ENCODE data around the gene DNAJA4. TPM values are rescaled to one million over a fixed set of nuclear protein-coding genes. Genes with fewer than 3 reads are reported as not detected.

DNAJA4 gene
- total and polyA plus RNA-seq, 2 of the 8 experiments (the other 6 are each of a cell fraction or from before 2014, with no cell fraction given), result 3.6 to 6.2 TPM

DNA sequence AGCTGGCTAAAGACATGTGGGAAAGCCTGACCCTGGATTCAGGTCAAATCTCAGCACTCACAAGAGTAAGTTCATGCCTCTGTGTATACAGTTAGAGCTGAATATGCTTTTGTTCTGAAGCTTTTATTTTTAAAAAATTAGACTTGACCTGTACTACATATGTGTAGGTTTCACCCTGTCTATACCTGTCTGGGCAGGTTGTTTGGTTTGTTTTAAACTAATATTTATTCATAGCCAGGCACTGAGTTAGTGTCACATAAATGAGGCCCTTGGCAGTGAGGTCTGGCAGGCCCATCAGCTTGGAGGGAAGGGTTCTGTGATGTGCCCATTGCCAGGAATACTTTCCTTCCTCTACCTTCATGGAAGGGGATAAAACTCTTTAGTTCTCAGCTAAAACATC, 1.9 kb downstream of the DNAJA4 start:
- POLR2A ChIA-PET (ENCODE audit: partially characterized antibody), result interaction anchor here (0.7 to 2.7 kb wide), 6 partner anchors 9 to 172 kb away, joined by 3 to 7 read pairs (median 4); partner anchors contain the start of gene IREB2
- no peak overlapping the region for H3K27ac ChIP-seq (ENCODE audit: low read depth, low read length)

More for the DNA sequence above, 1.9 kb downstream of the DNAJA4 start:
- Histone ChIP-seq H3K9ac (replicated peaks in 1 of 4; ENCODE audit: extremely low read depth in 1 of 4, low read depth in 3 of 4, low read length in 3 of 4) (no peak overlapping the region), H3K23ac (ENCODE audit: insufficient read length) (no peak overlapping the region), H4K8ac (ENCODE audit: extremely low read depth, insufficient read depth, low read length) (no peak overlapping the region), H2BK5ac (ENCODE audit: low read depth, low read length) (no peak overlapping the region), H4K20me1 (replicated peaks in 1 of 2; ENCODE audit: control insufficient read depth in 1 of 2, insufficient read depth in 2 of 2, low read length in 2 of 2) (no peaks in the 10 kb centered on the region), H3K23me2 (ENCODE audit: low read depth, low read length) (no peaks in the 10 kb centered on the region; the same call in 1 of the 2 replicates), H2BK20ac (ENCODE audit: low read length) (no peak overlapping the region), H3K4me3 (ENCODE audit: extremely low read depth in 1 of 4, insufficient read depth in 2 of 4, low read depth in 3 of 4, low read length in 4 of 4) (no peak overlapping the region), H3K79me1 (ENCODE audit: low read depth, low read length) (no peaks in the 10 kb centered on the region), H2BK120ac (replicated peaks; ENCODE audit: low read depth, low read length) (no peak overlapping the region), H2BK12ac (ENCODE audit: low read depth, low read length) (no peak overlapping the region), H2BK15ac (ENCODE audit: low read length) (no peak overlapping the region), H3K79me2 (ENCODE audit: control insufficient read depth in 1 of 2, insufficient read depth in 2 of 2, low read length in 2 of 2) (no peaks in the 10 kb centered on the region), H3K36me3 (ENCODE audit: control insufficient read depth in 2 of 4, insufficient read depth in 4 of 4, low read length in 3 of 4) (no peaks in the 10 kb centered on the region), H3K18ac (ENCODE audit: extremely low read depth, low read length) (no peak overlapping the region), H3K4ac (replicated peaks; ENCODE audit: insufficient read length, low read depth, low read length) (no peak overlapping the region), H3K27me3 (replicated peaks in 1 of 4; ENCODE audit: control insufficient read depth in 3 of 4, extremely low read depth in 1 of 4, insufficient read depth in 3 of 4, low read length in 3 of 4) (peaks cover 0 to 19% (median 10%) of the 10 kb centered on the region in 4 experiments; a peak in 4 of 7 replicates), H3K9me3 (ENCODE audit: insufficient read depth in 2 of 2, low read depth in 1 of 2, low read length in 1 of 2) (no peaks in the 10 kb centered on the region), H3K56ac (replicated peaks; ENCODE audit: insufficient read length, low read depth, low read length) (no peak overlapping the region), H3K4me1 (replicated peaks in 1 of 4; ENCODE audit: control insufficient read depth in 3 of 4, insufficient read depth in 4 of 4, low read length in 3 of 4) (0 out of 7 replicates have a peak, but pooled peaks cover 0 to 3% (median 0%) of the 10 kb centered on the region in 4 experiments), H2AFZ (ENCODE audit: low read length) (no peak overlapping the region), H4K5ac (ENCODE audit: insufficient read length, low read depth, low read length) (no peak overlapping the region), H4K91ac (replicated peaks; ENCODE audit: insufficient read length, low read length) (no peak overlapping the region), H3K4me2 (ENCODE audit: insufficient read depth in 1 of 2, low read depth in 2 of 2, low read length in 2 of 2) (no peak overlapping the region), H2AK5ac (ENCODE audit: low read depth, low read length) (no peak overlapping the region), H3K14ac (ENCODE audit: insufficient read length) (no peak overlapping the region)
- CTCF ChIA-PET (ENCODE audit: partially characterized antibody), result interaction anchor here (0.6 to 2.5 kb wide), 7 partner anchors 9 to 266 kb away, joined by 3 to 11 read pairs (median 4); no protein-coding TSS in a partner anchor
- FAIRE-seq (no peak), DNase-seq (ENCODE audit: low read depth in 1 of 2, low spot score in 2 of 2) (no peak)
- TF ChIP-seq HDAC6 (IDR thresholded peaks at IDR 0.05; ENCODE audit: low read depth, low read length), result no peak
- no peak for TF ChIP-seq SIRT6 (IDR thresholded peaks at IDR 0.05; ENCODE audit: low read length)
- TF ChIP-seq SP1 (IDR thresholded peaks at IDR 0.05; ENCODE audit: low read depth, low read length), result no peak
- TF ChIP-seq CHD1 (IDR thresholded peaks at IDR 0.05; ENCODE audit: low read depth, low read length), result no peak
- TF ChIP-seq JUND (IDR thresholded peaks at IDR 0.05; ENCODE audit: low read length), result no peak
